GM23338 (cell line): Measurements from ENCODE around the gene BRSK2.

Source experiments
- CREB1 ChIP-seq: fragments of 250-450 bp; sonication (Bioruptor Pico); IDR thresholded peaks from 2 replicates; pipeline ENCODE4 v1.5.0; 2020; ENCODE audit warnings: low read depth, mild to moderate bottlenecking, moderate library complexity
- CTCF ChIP-seq, 2 experiments: fragments of 200-600 bp in 1 of 2; sonication (generic) in 1 of 2; conservative IDR thresholded peaks; 2 replicates each; pipeline versions ENCODE4 v1.5.1 to v1.6.1; 2016 to 2017; ENCODE audit warnings: antibody characterized with exemption in 2 of 2, low read depth in 2 of 2, mild to moderate bottlenecking in 2 of 2, moderate library complexity in 1 of 2
- EZH2 ChIP-seq: fragments of 200-600 bp; sonication (generic); IDR thresholded peaks from one replicate; pipeline ENCODE4 v1.8.0; 2017; ENCODE audit warnings: antibody characterized with exemption, mild to moderate bottlenecking, low read depth; ENCODE audit not compliant: unreplicated experiment
- REST ChIP-seq: IDR thresholded peaks from one replicate; pipeline ENCODE4 v1.6.1; 2018; ENCODE audit warnings: antibody characterized with exemption; ENCODE audit not compliant: unreplicated experiment
- ZNF114 ChIP-seq: fragments of 250-450 bp; sonication (Bioruptor Pico); IDR thresholded peaks from 2 replicates; pipeline ENCODE4 v1.5.0; 2020; ENCODE audit warnings: mild to moderate bottlenecking, moderate library complexity
- TF ChIP-seq, protein P1 (sequence below): IDR thresholded peaks from 2 replicates; pipeline ENCODE4 v1.6.1; 2016; ENCODE audit warnings: antibody characterized with exemption

DNA sequence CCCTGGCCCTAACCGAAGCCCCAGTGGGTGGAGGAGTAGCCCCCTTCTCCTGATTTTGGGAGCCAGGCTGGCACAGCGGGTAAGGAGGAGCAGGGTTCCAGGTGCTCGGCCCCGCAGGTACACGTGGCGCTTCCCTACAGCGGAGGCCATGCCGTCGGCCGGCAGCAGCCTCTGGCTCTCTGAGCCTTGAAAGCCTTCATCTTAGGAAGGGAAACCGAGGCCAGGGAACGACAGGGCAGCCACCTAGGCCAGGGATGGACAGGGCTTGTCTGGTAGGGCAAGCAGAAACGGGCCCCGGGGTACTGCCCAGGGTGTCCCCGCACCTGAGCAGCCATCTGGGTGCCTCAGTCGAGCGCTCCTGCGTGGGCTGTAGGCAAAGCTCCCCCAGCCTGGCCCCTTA lies 68.1 kb downstream of the BRSK2 start:
- no peak for TF ChIP-seq CTCF (conservative IDR thresholded peaks at IDR 0.05; ENCODE audit: low read depth in 2 of 2)
- no peak for TF ChIP-seq CREB1 (CRISPR knock-in tag)
- no peak for TF ChIP-seq REST
- TF ChIP-seq, protein P1, sequence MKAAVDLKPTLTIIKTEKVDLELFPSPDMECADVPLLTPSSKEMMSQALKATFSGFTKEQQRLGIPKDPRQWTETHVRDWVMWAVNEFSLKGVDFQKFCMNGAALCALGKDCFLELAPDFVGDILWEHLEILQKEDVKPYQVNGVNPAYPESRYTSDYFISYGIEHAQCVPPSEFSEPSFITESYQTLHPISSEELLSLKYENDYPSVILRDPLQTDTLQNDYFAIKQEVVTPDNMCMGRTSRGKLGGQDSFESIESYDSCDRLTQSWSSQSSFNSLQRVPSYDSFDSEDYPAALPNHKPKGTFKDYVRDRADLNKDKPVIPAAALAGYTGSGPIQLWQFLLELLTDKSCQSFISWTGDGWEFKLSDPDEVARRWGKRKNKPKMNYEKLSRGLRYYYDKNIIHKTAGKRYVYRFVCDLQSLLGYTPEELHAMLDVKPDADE = no peak
- TF ChIP-seq ZNF114 = no peak
- TF ChIP-seq EZH2 = no peak
